EL (cell line): ENCODE results near the gene PTPRN2.
A peak's percentile ranks its signal among the peaks of the same experiment; 100 is the strongest.
"Not testable (repeated sequence)": the region's sequence is repeated elsewhere in the genome, so short reads cannot be mapped to it uniquely, and the experiment has no call there.

Source experiments
- DNase-seq: peaks from one replicate; pipeline ENCODE4 v3.0.0-alpha.2; 2016

Gene PTPRN2

GRCh38 chr7:157674715-157675426, 912.8 kb downstream of the PTPRN2 start:
- DNase-seq = no peak

- no peak for DNase-seq
Measured at GRCh38 chr7:157674027-157674714, 913.5 kb downstream of the PTPRN2 start.

- no peak for DNase-seq
Measured at GRCh38 chr7:157673573-157673972, 914.0 kb downstream of the PTPRN2 start.

GRCh38 chr7:157671358-157672255, 916.0 kb downstream of the PTPRN2 start:
- no peak for DNase-seq

GRCh38 chr7:157670490-157671357, 916.9 kb downstream of the PTPRN2 start:
- peak; percentile 9 for DNase-seq

GRCh38 chr7:157669768-157670351, 917.8 kb downstream of the PTPRN2 start:
- DNase-seq = no peak

- no peak for DNase-seq
Measured at GRCh38 chr7:157668884-157669767, 918.5 kb downstream of the PTPRN2 start.

GRCh38 chr7:157668221-157668883, 919.3 kb downstream of the PTPRN2 start:
- no peak for DNase-seq

GRCh38 chr7:157667731-157668130, 919.9 kb downstream of the PTPRN2 start:
- no peak for DNase-seq

- no peak for DNase-seq
Measured at GRCh38 chr7:157667261-157667660, 920.4 kb downstream of the PTPRN2 start.

GRCh38 chr7:157666530-157667040, 921.0 kb downstream of the PTPRN2 start:
- DNase-seq = no peak

- DNase-seq = not testable (repeated sequence)
Measured at GRCh38 chr7:157665634-157665988, 922.0 kb downstream of the PTPRN2 start.

GRCh38 chr7:157664871-157665633, 922.6 kb downstream of the PTPRN2 start:
- DNase-seq = no peak

- DNase-seq = no peak
Measured at GRCh38 chr7:157664034-157664433, 923.6 kb downstream of the PTPRN2 start.

GRCh38 chr7:157662981-157663716, 924.5 kb downstream of the PTPRN2 start:
- no peak for DNase-seq

GRCh38 chr7:157662110-157662791, 925.4 kb downstream of the PTPRN2 start:
- DNase-seq = no peak

GRCh38 chr7:157661611-157661975, 926.0 kb downstream of the PTPRN2 start:
- DNase-seq = no peak

- no peak for DNase-seq
Measured at GRCh38 chr7:157660971-157661610, 926.5 kb downstream of the PTPRN2 start.
